NCI-H446 (cell line): ENCODE results near the gene GPD1.
A peak's percentile ranks its signal among the peaks of the same experiment; 100 is the strongest.
"Not testable (repeated sequence)": the region's sequence is repeated elsewhere in the genome, so short reads cannot be mapped to it uniquely, and the experiment has no call there.

ENCODE experiments used
- DNase-seq, 2 experiments: peaks; one replicate each; lab custom pipeline; 2025; lab: John Stamatoyannopoulos, UW

Gene GPD1

DNA sequence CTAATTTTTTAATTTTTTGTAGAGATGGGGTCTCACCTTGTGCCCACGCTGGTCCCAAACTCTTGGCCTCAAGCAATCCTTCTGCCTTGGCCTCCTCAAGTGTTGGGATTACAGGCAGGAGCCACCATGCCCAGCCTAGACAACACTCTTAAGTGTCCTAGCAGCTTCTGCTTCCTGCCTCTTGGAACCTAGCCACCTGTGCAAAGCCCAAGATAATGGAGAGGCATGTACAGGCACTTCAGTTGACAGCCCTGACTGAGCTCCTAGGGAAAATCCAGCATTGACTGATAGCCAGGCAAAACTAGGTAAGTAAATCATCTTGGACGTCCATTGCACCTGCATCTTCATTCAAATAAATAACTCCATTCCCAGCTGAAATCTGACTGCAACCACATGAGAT, 23.7 kb downstream of the GPD1 start:
- no peak for DNase-seq

- DNase-seq: no peak
Observed at GRCh38 chr12:50129290-50129689, 25.5 kb downstream of the GPD1 start.

GRCh38 chr12:50132505-50133135, 28.8 kb downstream of the GPD1 start:
- DNase-seq: peak in 1 of 2 experiments; percentile 51

GRCh38 chr12:50142993-50143392, 39.2 kb downstream of the GPD1 start:
- no peak for DNase-seq

GRCh38 chr12:50145439-50145838, 41.6 kb downstream of the GPD1 start:
- no peak for DNase-seq

GRCh38 chr12:50147281-50147680, 43.5 kb downstream of the GPD1 start:
- no peak for DNase-seq

DNA sequence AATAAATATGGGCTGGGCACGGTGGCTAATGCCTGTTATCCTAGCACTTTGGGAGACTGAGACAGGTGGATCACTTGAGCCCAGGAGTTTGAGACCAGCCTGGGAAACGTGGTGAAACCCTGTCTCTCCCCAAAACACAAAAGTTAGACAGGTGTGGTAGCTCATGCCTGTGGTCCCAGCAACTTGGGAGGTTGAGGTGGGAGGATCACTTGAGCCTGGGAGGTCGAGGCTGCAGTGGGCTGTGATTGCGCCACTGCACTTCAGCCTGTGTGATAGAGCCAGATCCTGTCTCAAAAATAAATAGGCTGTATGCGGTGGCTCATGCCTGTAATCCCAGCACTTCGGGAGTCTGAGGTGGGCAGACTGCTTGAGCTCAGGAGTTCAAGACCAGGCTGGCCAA, 44.2 kb downstream of the GPD1 start:
- DNase-seq: not testable (repeated sequence)

- no peak for DNase-seq
Observed at GRCh38 chr12:50149311-50149710, 45.5 kb downstream of the GPD1 start.

- no peak for DNase-seq
Observed at GRCh38 chr12:50151047-50151687, 47.4 kb downstream of the GPD1 start.

DNA sequence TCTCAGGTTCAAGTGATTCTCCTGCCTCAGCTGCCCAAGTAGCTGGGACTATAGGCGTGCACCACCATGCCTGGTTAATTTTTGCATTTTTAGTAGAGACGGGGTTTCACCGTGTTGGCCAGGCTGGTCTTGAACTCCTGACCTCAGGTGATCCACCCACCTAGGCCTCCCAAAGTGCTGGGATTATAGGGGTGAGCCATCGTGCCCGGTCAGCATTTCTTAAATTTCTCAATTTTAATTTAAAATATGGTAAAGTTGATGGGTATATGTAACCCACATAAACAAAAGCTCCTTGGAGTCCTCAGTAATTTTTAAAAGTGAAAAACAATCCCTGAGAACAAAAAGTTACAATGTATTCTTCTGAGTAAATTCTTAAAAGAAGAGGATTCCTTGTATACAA, 51.1 kb downstream of the GPD1 start:
- not testable (repeated sequence) for DNase-seq

DNA sequence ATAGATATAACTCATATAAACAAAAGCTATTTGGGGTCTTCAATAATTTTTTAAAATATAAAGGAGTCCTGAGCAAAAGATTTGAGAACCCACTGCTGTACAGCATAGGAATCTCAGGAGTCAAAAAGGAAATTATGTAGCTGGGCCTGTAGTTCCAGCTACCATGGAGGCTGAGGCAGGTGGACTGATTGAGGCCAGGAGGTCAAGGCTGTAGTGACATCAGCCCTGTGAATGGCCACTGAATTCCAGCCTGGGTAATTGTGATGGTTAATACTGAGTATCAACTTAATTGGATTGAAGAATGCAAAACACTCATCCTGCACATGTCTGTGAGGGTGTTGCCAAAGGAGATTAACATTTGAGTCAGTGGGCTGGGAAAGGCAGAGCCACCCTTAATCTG, 52.8 kb downstream of the GPD1 start:
- DNase-seq: no peak

GRCh38 chr12:50157259-50157658, 53.5 kb downstream of the GPD1 start:
- DNase-seq: no peak

GRCh38 chr12:50160643-50161042, 56.8 kb downstream of the GPD1 start:
- no peak for DNase-seq
